BE2C (cell line): ENCODE measurements around the gene ELK3.

Experiments
- DNase-seq: peaks from one replicate; pipeline ENCODE4 v3.0.0-alpha.2; 2020
- H3K27me3 ChIP-seq: fragments of 250-450 bp; sonication (Bioruptor Pico); 2 replicates; pipeline ENCODE4 v1.5.1; 2020; ENCODE audit warnings: mild to moderate bottlenecking
- H3K36me3 ChIP-seq: fragments of 250-450 bp; sonication (Bioruptor Pico); 2 replicates; pipeline ENCODE4 v1.5.1; 2020; ENCODE audit warnings: mild to moderate bottlenecking
- H3K4me1 ChIP-seq: fragments of 250-450 bp; sonication (Bioruptor Pico); 2 replicates; pipeline ENCODE4 v1.5.1; 2020
- H3K4me3 ChIP-seq: 2 replicates; pipeline ENCODE4 v1.5.1; 2011; ENCODE audit warnings: low read depth, low read length
- H3K9me3 ChIP-seq: fragments of 250-450 bp; sonication (Bioruptor Pico); 2 replicates; pipeline ENCODE4 v1.5.1; 2020
- CTCF ChIP-seq: IDR thresholded peaks from 2 replicates; pipeline ENCODE4 v1.5.1; 2012; ENCODE audit warnings: mild to moderate bottlenecking, low read depth, low read length

The ELK3 gene

GRCh38 chr12:96183734-96184370, 10.3 kb upstream of the ELK3 start:
- Histone ChIP-seq H3K36me3 (no peaks in the 10 kb centered on the region), H3K9me3 (no peaks in the 10 kb centered on the region), H3K27me3 (no peaks in the 10 kb centered on the region), H3K4me1 (no peaks in the 10 kb centered on the region), H3K4me3 (no peak overlapping the region)
- no peak for TF ChIP-seq CTCF
- DNase-seq = no peak

GRCh38 chr12:96185914-96186313, 8.3 kb upstream of the ELK3 start:
- no peak for TF ChIP-seq CTCF
- H3K4me3 ChIP-seq = no peak overlapping the region
- no peaks in the 10 kb centered on the region for H3K27me3 ChIP-seq
- DNase-seq = no peak
- H3K36me3 ChIP-seq = no peaks in the 10 kb centered on the region
- no peaks in the 10 kb centered on the region for H3K4me1 ChIP-seq
- no peaks in the 10 kb centered on the region for H3K9me3 ChIP-seq

- H3K9me3 ChIP-seq = no peaks in the 10 kb centered on the region
- H3K27me3 ChIP-seq = no peaks in the 10 kb centered on the region
- no peak overlapping the region for H3K4me3 ChIP-seq
- DNase-seq = no peak
- TF ChIP-seq CTCF = no peak
- no peaks in the 10 kb centered on the region for H3K4me1 ChIP-seq
- no peaks in the 10 kb centered on the region for H3K36me3 ChIP-seq
Measured at GRCh38 chr12:96186607-96187301, 7.4 kb upstream of the ELK3 start.

- Histone ChIP-seq H3K4me1 (no peaks in the 10 kb centered on the region), H3K9me3 (no peaks in the 10 kb centered on the region)
Measured at GRCh38 chr12:96187956-96188355, 6.2 kb upstream of the ELK3 start.

GRCh38 chr12:96189781-96190180, 4.4 kb upstream of the ELK3 start:
- DNase-seq = no peak
- TF ChIP-seq CTCF = no peak
- H3K4me3 ChIP-seq = no peak overlapping the region
- no peaks in the 10 kb centered on the region for H3K27me3 ChIP-seq
- no peaks in the 10 kb centered on the region for H3K36me3 ChIP-seq
- no peaks in the 10 kb centered on the region for H3K4me1 ChIP-seq
- H3K9me3 ChIP-seq = no peaks in the 10 kb centered on the region

More at GRCh38 chr12:96187956-96188355, 6.2 kb upstream of the ELK3 start:
- no peak for TF ChIP-seq CTCF
- H3K4me3 ChIP-seq = no peak overlapping the region
- no peaks in the 10 kb centered on the region for H3K27me3 ChIP-seq
- H3K36me3 ChIP-seq = no peaks in the 10 kb centered on the region
- DNase-seq = no peak

GRCh38 chr12:96190413-96191108, 3.6 kb upstream of the ELK3 start:
- Histone ChIP-seq H3K4me3 (no peak overlapping the region), H3K9me3 (no peaks in the 10 kb centered on the region), H3K36me3 (no peaks in the 10 kb centered on the region), H3K4me1 (no peaks in the 10 kb centered on the region), H3K27me3 (no peaks in the 10 kb centered on the region)
- TF ChIP-seq CTCF = no peak
- DNase-seq = no peak
